ENCODE results near the gene TRRAP.
A peak's percentile ranks its signal among the peaks of the same experiment; 100 is the strongest.

TRRAP gene

GRCh38 chr7:99006739-99007424, 128.6 kb downstream of the TRRAP start:
- no peak for DNase-seq (ENCODE audit: low read depth in 2 of 2)

- no peak for DNase-seq (ENCODE audit: low read depth in 2 of 2)
Observed at GRCh38 chr7:99008181-99008631, 129.9 kb downstream of the TRRAP start.

GRCh38 chr7:99008921-99009530, 130.7 kb downstream of the TRRAP start:
- DNase-seq (ENCODE audit: low read depth in 2 of 2): no peak

- no peak for DNase-seq (ENCODE audit: low read depth in 2 of 2)
Observed at GRCh38 chr7:99010281-99010680, 131.9 kb downstream of the TRRAP start.

- no peak for DNase-seq (ENCODE audit: low read depth in 2 of 2)
Observed at GRCh38 chr7:99011341-99011705, 133.0 kb downstream of the TRRAP start.

- no peak for DNase-seq (ENCODE audit: low read depth in 2 of 2)
Observed at GRCh38 chr7:99011706-99012404, 133.5 kb downstream of the TRRAP start.

GRCh38 chr7:99012722-99013121, 134.4 kb downstream of the TRRAP start:
- DNase-seq (ENCODE audit: low read depth in 2 of 2): no peak

- no peak for DNase-seq (ENCODE audit: low read depth in 2 of 2)
Observed at GRCh38 chr7:99013266-99014112, 135.2 kb downstream of the TRRAP start.

- no peak for DNase-seq (ENCODE audit: low read depth in 2 of 2)
Observed at GRCh38 chr7:99014113-99014985, 136.0 kb downstream of the TRRAP start.

- DNase-seq (ENCODE audit: low read depth in 2 of 2): no peak
Observed at GRCh38 chr7:99016196-99016595, 137.9 kb downstream of the TRRAP start.

GRCh38 chr7:99019523-99020412, 141.4 kb downstream of the TRRAP start:
- DNase-seq (ENCODE audit: low read depth in 2 of 2): no peak

GRCh38 chr7:99020413-99020715, 142.0 kb downstream of the TRRAP start:
- DNase-seq (ENCODE audit: low read depth in 2 of 2): no peak

GRCh38 chr7:99021941-99022560, 143.7 kb downstream of the TRRAP start:
- DNase-seq (ENCODE audit: low read depth in 2 of 2): no peak

GRCh38 chr7:99024066-99024465, 145.7 kb downstream of the TRRAP start:
- peak; percentile 82 to 86 for DNase-seq (ENCODE audit: low read depth in 2 of 2)

GRCh38 chr7:99027241-99027640, 148.9 kb downstream of the TRRAP start:
- DNase-seq (ENCODE audit: low read depth in 2 of 2): no peak

GRCh38 chr7:99027841-99028240, 149.5 kb downstream of the TRRAP start:
- no peak for DNase-seq (ENCODE audit: low read depth in 2 of 2)

- DNase-seq (ENCODE audit: low read depth in 2 of 2): no peak
Observed at GRCh38 chr7:99028261-99028973, 150.1 kb downstream of the TRRAP start.

GRCh38 chr7:99029466-99030435, 151.4 kb downstream of the TRRAP start:
- DNase-seq (ENCODE audit: low read depth in 2 of 2): no peak

All from fibroblast of skin of left quadriceps (primary cell).